GM21360 (cell line): ENCODE data around the gene SNED1.

ENCODE experiments used
- ATAC-seq: cut with Tn5 transposase; IDR thresholded peaks from one replicate; pipeline ENCODE4 v1.9.1; 2021; ENCODE audit warnings: mild to moderate bottlenecking, moderate library complexity; ENCODE audit not compliant: unreplicated experiment

The SNED1 gene

GRCh38 chr2:241066171-241066892, 67.9 kb downstream of the SNED1 start:
- no peak for ATAC-seq

GRCh38 chr2:241066893-241067341, 68.5 kb downstream of the SNED1 start:
- no peak for ATAC-seq

- no peak for ATAC-seq
Observed at GRCh38 chr2:241067501-241068135, 69.2 kb downstream of the SNED1 start.

GRCh38 chr2:241068136-241068941, 69.9 kb downstream of the SNED1 start:
- no peak for ATAC-seq

GRCh38 chr2:241068942-241069810, 70.8 kb downstream of the SNED1 start:
- no peak for ATAC-seq

GRCh38 chr2:241069821-241070281, 71.4 kb downstream of the SNED1 start:
- no peak for ATAC-seq

GRCh38 chr2:241070361-241070760, 71.9 kb downstream of the SNED1 start:
- no peak for ATAC-seq

- ATAC-seq: no peak
Observed at GRCh38 chr2:241070811-241071676, 72.6 kb downstream of the SNED1 start.

- no peak for ATAC-seq
Observed at GRCh38 chr2:241071677-241072111, 73.3 kb downstream of the SNED1 start.

- ATAC-seq: no peak
Observed at GRCh38 chr2:241072151-241072550, 73.7 kb downstream of the SNED1 start.

- no peak for ATAC-seq
Observed at GRCh38 chr2:241072553-241073165, 74.2 kb downstream of the SNED1 start.

GRCh38 chr2:241073166-241074064, 75.0 kb downstream of the SNED1 start:
- ATAC-seq: no peak

GRCh38 chr2:241074065-241074818, 75.8 kb downstream of the SNED1 start:
- no peak for ATAC-seq

- no peak for ATAC-seq
Observed at GRCh38 chr2:241074901-241075540, 76.6 kb downstream of the SNED1 start.

GRCh38 chr2:241080405-241081189, 82.2 kb downstream of the SNED1 start:
- ATAC-seq: no peak

- no peak for ATAC-seq
Observed at GRCh38 chr2:241081190-241081642, 82.8 kb downstream of the SNED1 start.
